Measurements from ENCODE around the gene NETO2.
"Not testable (repeated sequence)": the region's sequence is repeated elsewhere in the genome, so short reads cannot be mapped to it uniquely, and the experiment has no call there.

The NETO2 gene

DNA sequence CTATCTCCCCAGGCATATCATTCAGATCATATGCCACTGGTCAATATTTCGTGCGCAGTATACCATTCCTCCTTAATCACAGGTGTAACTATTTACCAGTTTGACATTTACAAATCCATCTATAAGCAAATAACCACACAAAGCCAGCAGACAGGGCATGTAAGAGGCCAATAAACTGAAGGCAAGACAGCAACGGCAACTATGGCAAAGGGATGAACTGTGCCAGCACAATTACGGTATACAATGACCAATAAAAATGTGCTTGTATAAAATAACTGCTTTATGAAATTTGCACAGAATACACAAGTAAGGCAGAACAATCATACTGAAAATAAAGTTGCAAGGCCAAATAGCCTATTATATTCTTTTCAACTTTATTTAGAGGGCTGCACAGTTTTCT lies 9.2 kb downstream of the NETO2 start:
- DNase-seq (ENCODE audit: low read depth): no peak

DNA sequence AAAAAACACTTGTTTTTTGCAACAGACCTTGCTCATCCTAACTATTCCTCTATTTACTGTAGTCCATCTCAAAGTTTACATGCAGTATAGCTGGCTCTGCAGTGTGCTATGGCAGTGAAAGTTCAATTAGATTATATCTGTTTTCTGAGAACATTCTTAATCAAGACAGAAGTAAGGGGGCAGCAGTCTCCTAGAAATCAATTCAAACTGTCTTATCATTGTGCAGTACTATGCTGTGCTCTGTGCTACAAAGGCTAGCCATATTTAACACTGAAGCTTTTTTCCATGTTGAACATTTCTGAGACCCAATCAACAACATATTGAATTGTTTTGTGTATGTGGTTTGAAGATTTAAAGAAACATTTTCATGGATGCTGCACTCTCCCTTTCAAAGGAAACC lies 11.4 kb downstream of the NETO2 start:
- no peak for DNase-seq (ENCODE audit: low read depth)

DNA sequence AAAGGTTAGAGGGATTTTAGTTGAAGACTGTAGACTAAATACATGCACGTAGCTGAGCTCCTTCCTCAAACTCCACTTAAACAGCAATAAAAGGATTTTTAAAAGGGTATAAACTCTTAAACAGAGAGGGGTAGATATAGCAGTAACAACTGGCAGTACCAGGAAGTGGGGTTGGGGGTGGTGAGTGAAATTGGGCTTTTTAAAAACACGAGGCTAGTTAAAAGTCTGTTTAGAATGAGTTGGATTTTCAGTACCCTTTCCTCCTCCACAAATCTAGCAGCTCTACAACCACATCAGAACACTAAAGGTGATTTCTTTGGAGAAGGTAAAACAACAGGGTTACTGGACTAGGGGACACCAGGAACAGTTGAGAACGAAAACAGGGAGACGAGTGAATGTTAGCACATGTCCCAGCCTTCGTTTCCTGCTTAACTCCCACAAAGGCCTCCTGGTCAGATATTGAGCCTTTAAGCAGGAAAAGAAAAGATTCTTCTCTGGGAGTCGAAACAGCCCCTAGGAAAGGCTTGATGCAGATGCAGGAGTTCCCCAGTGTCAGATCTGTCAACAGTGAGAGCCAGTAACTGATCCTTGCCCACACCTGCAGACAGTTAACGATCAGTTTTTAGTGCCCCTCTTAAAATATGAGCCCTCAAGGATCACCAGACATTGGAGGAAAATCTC lies 13.8 kb downstream of the NETO2 start:
- no peak for DNase-seq (ENCODE audit: low read depth)

- DNase-seq (ENCODE audit: low read depth): no peak
Measured at GRCh38 chr16:47127541-47127940, 16.2 kb downstream of the NETO2 start.

DNA sequence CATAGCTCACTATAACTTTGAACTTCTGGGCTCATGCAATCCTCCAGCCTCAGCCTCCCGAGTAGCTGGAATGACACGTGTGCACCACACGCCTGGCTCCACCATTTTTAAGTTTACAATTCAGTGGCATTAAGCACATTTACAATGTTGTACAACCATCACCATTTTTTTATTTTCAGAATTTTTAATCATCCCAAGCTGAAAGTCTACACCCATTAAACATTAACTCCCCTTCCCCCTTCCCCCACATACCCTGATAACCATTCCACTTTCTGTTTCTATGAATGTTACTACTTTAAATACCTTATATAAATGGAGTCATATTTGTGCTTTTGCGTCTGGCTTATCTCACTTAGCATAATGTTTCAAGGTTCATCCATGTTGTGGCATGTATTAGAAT lies 18.0 kb downstream of the NETO2 start:
- DNase-seq (ENCODE audit: low read depth): no peak

DNA sequence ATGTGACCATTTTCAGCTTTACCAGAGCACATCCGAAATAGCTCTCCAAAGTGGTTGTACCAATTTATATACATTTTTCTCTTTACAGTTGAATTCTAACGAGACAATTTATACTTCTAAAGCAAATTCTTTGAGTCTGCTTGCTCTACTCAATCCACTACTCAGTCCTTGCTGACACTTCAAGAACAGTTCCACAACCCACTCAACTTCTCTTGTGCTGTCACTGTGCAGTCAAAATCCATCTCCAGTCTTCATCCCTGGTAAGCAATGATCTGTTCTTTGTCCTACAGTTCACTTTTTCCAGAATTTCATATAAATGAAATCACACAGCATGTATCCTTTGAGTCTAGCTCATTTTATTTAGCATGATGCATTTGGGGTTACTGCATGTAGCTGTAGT lies 30.6 kb downstream of the NETO2 start:
- DNase-seq (ENCODE audit: low read depth): no peak

DNA sequence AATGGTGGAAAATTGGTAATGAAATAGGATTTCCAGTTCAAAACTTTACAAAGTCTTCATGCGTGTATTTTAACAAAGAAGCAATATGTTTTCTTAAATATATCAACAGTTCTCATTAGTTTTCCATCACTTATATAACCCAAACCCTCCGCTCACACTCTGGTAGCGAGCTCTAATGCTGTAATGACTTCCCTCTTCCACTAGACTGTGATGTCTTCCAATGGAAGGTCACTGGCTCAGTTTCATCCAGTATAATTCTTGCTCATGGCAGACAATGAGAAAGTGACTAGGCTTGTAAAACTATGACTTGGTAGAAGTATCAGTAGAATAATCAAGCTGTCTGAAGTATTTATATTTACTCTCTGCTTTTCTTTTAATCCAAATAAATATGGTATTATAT lies 32.8 kb downstream of the NETO2 start:
- no peak for DNase-seq (ENCODE audit: low read depth)

DNA sequence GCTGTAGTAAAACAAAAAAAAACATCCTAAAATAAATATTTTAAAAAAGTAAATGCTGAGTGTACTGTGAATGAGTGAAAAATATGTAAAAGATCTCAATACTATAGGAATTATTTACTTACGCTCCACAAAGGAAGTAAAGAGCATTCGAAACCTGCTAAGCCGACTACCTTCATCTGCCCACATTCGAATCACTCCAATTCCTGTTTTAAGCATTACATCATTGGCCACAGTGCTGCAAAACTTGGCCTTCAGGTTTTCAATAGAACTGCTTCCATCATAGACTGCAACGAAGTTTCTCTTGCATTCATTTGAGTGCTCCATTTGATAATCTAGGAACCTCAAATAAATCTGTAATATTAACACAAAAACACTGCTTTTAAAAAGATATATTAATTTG lies 34.4 kb downstream of the NETO2 start:
- DNase-seq (ENCODE audit: low read depth): no peak

DNA sequence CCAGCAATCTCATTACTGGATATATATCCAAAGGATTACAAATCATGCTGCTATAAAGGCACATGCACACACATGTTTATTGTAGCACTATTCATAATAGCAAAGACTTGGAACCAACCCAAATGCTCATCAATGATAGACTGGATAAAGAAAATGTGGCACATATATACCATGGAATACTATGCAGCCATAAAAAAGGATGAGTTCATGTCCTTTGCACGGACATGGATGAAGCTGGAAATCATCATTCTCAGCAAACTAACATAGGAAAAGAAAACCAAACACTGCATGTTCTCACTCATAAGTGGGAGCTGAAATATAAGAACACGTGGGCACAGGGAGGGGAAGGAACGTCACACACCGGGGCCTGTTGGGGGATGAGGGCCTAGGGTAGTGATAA lies 40.8 kb downstream of the NETO2 start:
- not testable (repeated sequence) for DNase-seq (ENCODE audit: low read depth)

- DNase-seq (ENCODE audit: low read depth): not testable (repeated sequence)
Measured at GRCh38 chr16:47097154-47097553, 46.6 kb downstream of the NETO2 start.

DNA sequence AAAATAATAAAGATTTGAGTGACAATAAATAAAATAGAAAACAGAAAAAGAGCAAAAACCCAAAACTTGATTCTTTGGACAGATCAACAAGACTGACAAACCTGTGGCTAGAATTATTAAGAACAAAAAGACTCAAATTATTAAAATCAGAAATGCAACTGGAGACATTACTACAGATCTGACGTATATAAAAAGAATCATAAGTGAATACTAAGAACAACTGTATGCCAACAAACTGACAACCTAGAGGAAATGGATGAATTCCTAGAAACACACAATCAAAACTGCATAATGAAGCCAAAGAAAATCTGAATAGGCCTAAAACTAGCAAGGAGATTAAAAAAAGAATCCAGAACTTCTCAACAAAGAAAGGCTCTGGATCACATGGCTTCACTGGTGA lies 47.4 kb downstream of the NETO2 start:
- DNase-seq (ENCODE audit: low read depth): no peak

DNA sequence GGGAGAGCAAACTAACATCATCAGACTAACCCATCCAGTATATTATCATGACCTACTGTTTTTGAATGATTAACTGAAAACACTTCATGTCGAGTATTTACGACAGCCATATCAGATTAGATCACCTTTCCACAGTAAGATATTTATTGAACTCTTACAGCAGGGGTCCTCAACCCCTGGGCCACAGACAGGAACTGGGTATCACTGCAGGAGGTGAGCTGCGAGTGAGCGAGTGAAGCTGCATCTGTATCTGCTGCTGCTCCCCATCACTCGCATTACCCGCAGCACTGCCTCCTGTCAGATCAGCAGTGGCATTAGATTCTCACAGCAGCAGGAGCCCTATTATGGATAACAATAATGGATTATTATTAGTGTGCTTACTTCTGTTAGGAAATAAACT lies 59.5 kb downstream of the NETO2 start:
- no peak for DNase-seq (ENCODE audit: low read depth)

GRCh38 chr16:47082099-47082865 lies 61.5 kb downstream of the NETO2 start:
- DNase-seq (ENCODE audit: low read depth): no peak

GRCh38 chr16:47081115-47081514 lies 62.6 kb downstream of the NETO2 start:
- DNase-seq (ENCODE audit: low read depth): no peak

GRCh38 chr16:47079860-47080259 lies 63.9 kb downstream of the NETO2 start:
- no peak for DNase-seq (ENCODE audit: low read depth)

- no peak for DNase-seq (ENCODE audit: low read depth)
Measured at GRCh38 chr16:47073223-47074155, 70.3 kb downstream of the NETO2 start.

- no peak for DNase-seq (ENCODE audit: low read depth)
Measured at GRCh38 chr16:47072158-47072557, 71.6 kb downstream of the NETO2 start.

DNA sequence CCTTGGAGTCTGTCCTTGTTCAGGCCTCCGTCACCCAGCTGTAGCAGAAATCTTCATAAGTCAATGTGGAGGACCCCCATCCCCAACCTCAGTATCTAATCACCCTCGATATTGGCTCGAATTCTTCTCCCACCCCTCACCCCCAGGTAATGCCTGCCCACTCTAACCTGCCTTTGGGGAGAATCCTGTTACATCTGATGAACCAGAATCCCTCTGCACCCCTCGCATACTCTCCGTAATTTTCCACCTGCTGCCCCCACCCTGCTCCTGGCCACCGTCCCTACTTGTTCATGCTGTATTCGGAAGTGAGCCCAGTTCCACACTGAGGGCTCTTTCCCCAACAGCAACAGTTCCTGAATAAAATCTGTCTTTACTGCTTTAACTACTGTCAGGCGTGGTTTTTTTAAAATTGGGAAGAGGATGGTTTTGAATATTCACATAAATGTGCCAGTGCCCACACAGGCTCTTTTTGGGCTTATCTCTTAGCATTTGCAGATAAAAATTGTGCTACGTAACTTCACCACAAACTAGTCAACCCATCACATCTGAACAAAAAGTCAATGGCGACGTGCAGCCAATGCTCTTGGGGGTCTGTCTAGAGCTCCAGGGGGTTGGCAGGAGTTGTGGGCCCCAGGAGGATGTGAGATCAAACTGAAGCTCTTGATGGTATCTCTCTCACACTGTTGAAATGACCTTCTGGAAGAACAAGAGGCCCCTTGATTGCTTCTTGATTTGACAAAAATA lies 73.7 kb downstream of the NETO2 start:
- no peak for DNase-seq (ENCODE audit: low read depth)

- DNase-seq (ENCODE audit: low read depth): no peak
Measured at GRCh38 chr16:47069313-47069712, 74.4 kb downstream of the NETO2 start.

GRCh38 chr16:47067203-47067602 lies 76.5 kb downstream of the NETO2 start:
- no peak for DNase-seq (ENCODE audit: low read depth)

- no peak for DNase-seq (ENCODE audit: low read depth)
Measured at GRCh38 chr16:47065766-47066688, 77.7 kb downstream of the NETO2 start.
